Subcutaneous adipose tissue (tissue), 4 donors: Measurements from ENCODE around the gene BPNT1. TPM values are rescaled to one million over a fixed set of nuclear protein-coding genes. Genes with fewer than 3 reads are reported as not detected.

ENCODE experiments used
- CTCF ChIP-seq: fragments of 450-650 bp; IDR thresholded peaks from one replicate; pipeline ENCODE4 v1.5.1; 2016; ENCODE audit warnings: low read depth, mild to moderate bottlenecking, control low read depth, antibody characterized with exemption, moderate library complexity
- total RNA-seq, 4 donors: library from RNA; depleted of rRNA; stranded (reverse); fragments of >200 nt; gene quantifications; one replicate each; pipeline ENCODE4 v1.1.0, GENCODE V29; 2016

Gene BPNT1
- total RNA-seq, 4 donors from 2014 or later = 12.4 to 19.0 (median 15.6) TPM

GRCh38 chr1:220062629-220063028 lies 27.0 kb downstream of the BPNT1 start:
- no peak for TF ChIP-seq CTCF

- TF ChIP-seq CTCF = no peak
Measured at GRCh38 chr1:220060876-220061275, 28.7 kb downstream of the BPNT1 start.

GRCh38 chr1:220056374-220056773 lies 33.2 kb downstream of the BPNT1 start:
- no peak for TF ChIP-seq CTCF

GRCh38 chr1:220046052-220046930 lies 43.3 kb downstream of the BPNT1 start, which contains the start of gene EPRS1:
Gene EPRS1 (minus strand): TSS chr1:220046505. CDS start chr1:220046388, 117 bp downstream.
- TF ChIP-seq CTCF = no peak

- TF ChIP-seq CTCF = no peak
Measured at GRCh38 chr1:220045356-220046051, 44.1 kb downstream of the BPNT1 start.

- TF ChIP-seq CTCF = no peak
Measured at GRCh38 chr1:220044678-220045355, 44.8 kb downstream of the BPNT1 start.

- no peak for TF ChIP-seq CTCF
Measured at GRCh38 chr1:220043646-220044045, 45.9 kb downstream of the BPNT1 start.
